SK-N-SH (cell line): ENCODE measurements around the gene LTBP2. TPM values are rescaled to one million over a fixed set of nuclear protein-coding genes. Genes with fewer than 3 reads are reported as not detected.

Experiments
- CTCF ChIA-PET: fragments of 300-600, 350-600 bp; formaldehyde crosslinking; extraction: SDS; loops from one replicate; lab custom pipeline; 2021; lab: Yijun Ruan, JAX
- POLR2A ChIA-PET: fragments of 350-600 bp; sonication (Branson Sonifier 250); formaldehyde crosslinking; extraction: SDS; loops from one replicate; lab custom pipeline; 2020; ENCODE audit warnings: antibody characterized with exemption, inconsistent platforms; lab: Yijun Ruan, JAX
- DNase-seq: peaks from one replicate; pipeline ENCODE4 v3.0.0; 2012
- H2AFZ ChIP-seq: fragments of 200-600 bp; sonication (generic); 2 replicates; pipeline ENCODE4 v1.8.1; 2016; ENCODE audit warnings: antibody characterized with exemption, mild to moderate bottlenecking, low read depth
- H3F3A ChIP-seq: fragments of 200-600 bp; sonication (generic); replicated peaks from 2 replicates; pipeline ENCODE3; 2016; ENCODE audit warnings: antibody characterized with exemption, mild to moderate bottlenecking; ENCODE audit not compliant: insufficient read depth
- H3K27ac ChIP-seq, 2 experiments: fragments of 200-500 bp in 1 of 2; fragments of 200-600 bp in 1 of 2; sonication (Bioruptor generic) in 1 of 2; sonication (generic), shearing (Covaris generic) in 1 of 2; 2 replicates each; pipeline versions ENCODE4 v1.5.1 to v1.6.1; 2014 to 2016; ENCODE audit warnings: low read depth in 2 of 2, inconsistent platforms in 1 of 2, low read length in 1 of 2, mild to moderate bottlenecking in 1 of 2, mixed read lengths in 1 of 2
- H3K27me3 ChIP-seq: fragments of 200-600 bp; sonication (generic), shearing (Covaris generic); 2 replicates; pipeline ENCODE4 v1.6.1; 2016; ENCODE audit warnings: mixed run types; ENCODE audit not compliant: insufficient read depth
- H3K36me3 ChIP-seq, 2 experiments: fragments of 200-500 bp in 1 of 2; fragments of 200-600 bp in 1 of 2; sonication (Bioruptor generic) in 1 of 2; sonication (generic) in 1 of 2; replicated peaks in 1 of 2; 2 replicates each; pipeline versions ENCODE3 to v1.5.1; 2014 to 2016; ENCODE audit warnings: low read length in 1 of 2, mild to moderate bottlenecking in 1 of 2; ENCODE audit not compliant: insufficient read depth in 2 of 2, control insufficient read depth in 1 of 2
- H3K4me1 ChIP-seq, 2 experiments: fragments of 200-500 bp in 1 of 2; fragments of 200-600 bp in 1 of 2; sonication (Bioruptor generic) in 1 of 2; sonication (generic), shearing (Covaris generic) in 1 of 2; 2 replicates each; pipeline versions ENCODE4 v1.5.1 to v1.6.1; 2014 to 2016; ENCODE audit warnings: low read depth in 1 of 2, low read length in 1 of 2, mixed run types in 1 of 2; ENCODE audit not compliant: insufficient read depth in 2 of 2, control insufficient read depth in 1 of 2
- H3K4me2 ChIP-seq: fragments of 200-600 bp; sonication (generic), shearing (Covaris generic); 2 replicates; pipeline ENCODE4 v1.6.1; 2017; ENCODE audit warnings: mixed run types
- H3K4me3 ChIP-seq, 2 experiments: fragments of 200-500 bp in 1 of 2; fragments of 200-600 bp in 1 of 2; sonication (Bioruptor generic) in 1 of 2; sonication (generic), shearing (Covaris generic) in 1 of 2; 2 replicates each; pipeline versions ENCODE4 v1.5.1 to v1.8.1; 2014 to 2016; ENCODE audit warnings: low read depth in 2 of 2, inconsistent platforms in 1 of 2, low read length in 1 of 2, mild to moderate bottlenecking in 1 of 2, mixed read lengths in 1 of 2, moderate library complexity in 1 of 2
- H3K79me2 ChIP-seq: fragments of 200-600 bp; sonication (generic); 2 replicates; pipeline ENCODE4 v1.8.1; 2017; ENCODE audit warnings: mild to moderate bottlenecking; ENCODE audit not compliant: insufficient read depth
- H3K9ac ChIP-seq: fragments of 200-600 bp; sonication (generic); 2 replicates; pipeline ENCODE4 v1.6.1; 2017; ENCODE audit warnings: mixed run types
- H3K9me2 ChIP-seq: fragments of 200-600 bp; sonication (generic); 2 replicates; pipeline ENCODE4 v1.6.1; 2017; ENCODE audit warnings: mixed run types
- H3K9me3 ChIP-seq: fragments of 200-600 bp; sonication (generic); 2 replicates; pipeline ENCODE4 v1.6.1; 2017; ENCODE audit warnings: mixed run types, mild to moderate bottlenecking, moderate library complexity
- H4K20me1 ChIP-seq: fragments of 200-600 bp; sonication (generic); 2 replicates; pipeline ENCODE4 v1.6.1; 2017; ENCODE audit warnings: mild to moderate bottlenecking, mixed run types; ENCODE audit not compliant: insufficient read depth
- CHD2 ChIP-seq: fragments of 150-350 bp; IDR thresholded peaks from 2 replicates; pipeline ENCODE4 v1.6.1; 2018; ENCODE audit warnings: low read length; ENCODE audit not compliant: partially characterized antibody
- EZH2phosphoT487 ChIP-seq: fragments of 200-600 bp; sonication (generic); IDR thresholded peaks from 2 replicates; pipeline ENCODE4 v1.6.1; 2017; ENCODE audit warnings: low read depth, mixed run types, mild to moderate bottlenecking, antibody characterized with exemption, moderate library complexity, borderline replicate concordance
- FOXM1 ChIP-seq: IDR thresholded peaks from 2 replicates; pipeline ENCODE4 v1.4.0; 2012; ENCODE audit warnings: low read depth, mild to moderate bottlenecking
- GATA2 ChIP-seq: sonication (generic); formaldehyde crosslinking; IDR thresholded peaks from 2 replicates; pipeline ENCODE4 v1.5.0; 2020; ENCODE audit warnings: mild to moderate bottlenecking, missing genetic modification reagents
- JUND ChIP-seq: IDR thresholded peaks from 2 replicates; pipeline ENCODE4 v1.4.0; 2012
- MXI1 ChIP-seq: IDR thresholded peaks from 2 replicates; pipeline ENCODE4 v1.6.1; 2012; ENCODE audit warnings: mild to moderate bottlenecking, low read depth, low read length, improper control_type of control experiment
- NFIC ChIP-seq: IDR thresholded peaks from 2 replicates; pipeline ENCODE4 v1.4.0; 2012; ENCODE audit warnings: borderline replicate concordance
- RCOR1 ChIP-seq: fragments of 150-350 bp; IDR thresholded peaks from 2 replicates; pipeline ENCODE4 v1.6.1; 2017; ENCODE audit warnings: antibody characterized with exemption, low read length
- SIN3A ChIP-seq: IDR thresholded peaks from 2 replicates; pipeline ENCODE4 v1.6.1; 2012; ENCODE audit warnings: low read depth, mild to moderate bottlenecking, low read length, moderate library complexity, borderline replicate concordance
- SMC3 ChIP-seq: IDR thresholded peaks from 2 replicates; pipeline ENCODE4 v1.6.1; 2012; ENCODE audit warnings: low read depth, low read length, improper control_type of control experiment
- TCF12 ChIP-seq: IDR thresholded peaks from 2 replicates; pipeline ENCODE4 v1.4.0; 2012
- WGBS: methylation state at CpG from one replicate; pipeline ENCODE4 v1.1.6; 2017; ENCODE audit warnings: low lambda C conversion rate; 5-methylcytosine and 5-hydroxymethylcytosine counted together
- polyA plus RNA-seq, 3 experiments: library from polyadenylated mRNA; depleted of rRNA; stranded (reverse); fragments of >200 nt; gene quantifications; 2 replicates each; pipeline ENCODE4 v1.2.3, GENCODE V29; 2012
- TF ChIP-seq, protein P1 (sequence below): IDR thresholded peaks from 2 replicates; pipeline ENCODE4 v1.6.1; 2012; ENCODE audit warnings: mild to moderate bottlenecking, low read depth, low read length, moderate library complexity
- TF ChIP-seq, protein P2 (sequence below): fragments of 150-350 bp; IDR thresholded peaks from 2 replicates; pipeline ENCODE4 v1.6.1; 2017; ENCODE audit warnings: antibody characterized with exemption, low read length, low read depth, borderline replicate concordance

Gene LTBP2
- polyA plus RNA-seq, 1 of the 3 experiments (the other 2 are of a cell fraction) = 58.8 TPM

DNA sequence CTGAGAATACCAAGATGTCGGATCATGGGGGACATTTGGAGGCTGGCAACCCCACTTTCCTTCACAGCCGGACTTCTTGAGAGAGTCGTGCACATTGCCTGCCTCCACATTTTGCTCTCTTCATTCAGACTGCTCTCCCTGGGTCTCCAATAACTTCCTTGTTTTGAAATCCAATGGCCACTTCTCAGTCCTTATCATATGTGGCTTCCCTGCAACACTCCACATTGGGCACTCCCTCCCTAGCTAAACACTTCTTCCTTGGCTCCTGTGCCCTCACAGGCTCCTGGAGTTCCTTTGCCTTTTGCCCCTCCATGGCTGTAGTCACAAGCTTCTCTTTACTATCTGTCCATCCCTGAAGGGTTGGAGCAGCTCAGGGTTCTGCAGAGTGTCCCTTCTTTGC lies 149.0 kb downstream of the LTBP2 start:
- Histone ChIP-seq H3K4me1 (no peaks in the 10 kb centered on the region), H3K9ac (no peak overlapping the region), H4K20me1 (no peaks in the 10 kb centered on the region), H3K9me3 (no peaks in the 10 kb centered on the region), H2AFZ (no peak overlapping the region), H3K27me3 (no peaks in the 10 kb centered on the region), H3K9me2 (no peaks in the 10 kb centered on the region), H3K27ac (no peak overlapping the region), H3K79me2 (no peaks in the 10 kb centered on the region), H3F3A (no peaks in the 10 kb centered on the region), H3K36me3 (no peaks in the 10 kb centered on the region), H3K4me2 (no peak overlapping the region), H3K4me3 (no peak overlapping the region)
- WGBS = 55% methylated on average over 3 of the region's 3 CpGs
- no peak for DNase-seq
- ChIA-PET CTCF (interaction anchor here (1.9 kb wide), 1 partner anchor 100 kb away, joined by 7 read pairs; no protein-coding TSS in a partner anchor), POLR2A (no interaction called here)
- TF ChIP-seq RCOR1 (no peak), TCF12 (no peak), SIN3A (no peak), FOXM1 (no peak), MXI1 (no peak), CHD2 (no peak), SMC3 (no peak), EZH2phosphoT487 (no peak), NFIC (no peak)
- TF ChIP-seq, protein P1, sequence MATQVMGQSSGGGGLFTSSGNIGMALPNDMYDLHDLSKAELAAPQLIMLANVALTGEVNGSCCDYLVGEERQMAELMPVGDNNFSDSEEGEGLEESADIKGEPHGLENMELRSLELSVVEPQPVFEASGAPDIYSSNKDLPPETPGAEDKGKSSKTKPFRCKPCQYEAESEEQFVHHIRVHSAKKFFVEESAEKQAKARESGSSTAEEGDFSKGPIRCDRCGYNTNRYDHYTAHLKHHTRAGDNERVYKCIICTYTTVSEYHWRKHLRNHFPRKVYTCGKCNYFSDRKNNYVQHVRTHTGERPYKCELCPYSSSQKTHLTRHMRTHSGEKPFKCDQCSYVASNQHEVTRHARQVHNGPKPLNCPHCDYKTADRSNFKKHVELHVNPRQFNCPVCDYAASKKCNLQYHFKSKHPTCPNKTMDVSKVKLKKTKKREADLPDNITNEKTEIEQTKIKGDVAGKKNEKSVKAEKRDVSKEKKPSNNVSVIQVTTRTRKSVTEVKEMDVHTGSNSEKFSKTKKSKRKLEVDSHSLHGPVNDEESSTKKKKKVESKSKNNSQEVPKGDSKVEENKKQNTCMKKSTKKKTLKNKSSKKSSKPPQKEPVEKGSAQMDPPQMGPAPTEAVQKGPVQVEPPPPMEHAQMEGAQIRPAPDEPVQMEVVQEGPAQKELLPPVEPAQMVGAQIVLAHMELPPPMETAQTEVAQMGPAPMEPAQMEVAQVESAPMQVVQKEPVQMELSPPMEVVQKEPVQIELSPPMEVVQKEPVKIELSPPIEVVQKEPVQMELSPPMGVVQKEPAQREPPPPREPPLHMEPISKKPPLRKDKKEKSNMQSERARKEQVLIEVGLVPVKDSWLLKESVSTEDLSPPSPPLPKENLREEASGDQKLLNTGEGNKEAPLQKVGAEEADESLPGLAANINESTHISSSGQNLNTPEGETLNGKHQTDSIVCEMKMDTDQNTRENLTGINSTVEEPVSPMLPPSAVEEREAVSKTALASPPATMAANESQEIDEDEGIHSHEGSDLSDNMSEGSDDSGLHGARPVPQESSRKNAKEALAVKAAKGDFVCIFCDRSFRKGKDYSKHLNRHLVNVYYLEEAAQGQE = no peak

DNA sequence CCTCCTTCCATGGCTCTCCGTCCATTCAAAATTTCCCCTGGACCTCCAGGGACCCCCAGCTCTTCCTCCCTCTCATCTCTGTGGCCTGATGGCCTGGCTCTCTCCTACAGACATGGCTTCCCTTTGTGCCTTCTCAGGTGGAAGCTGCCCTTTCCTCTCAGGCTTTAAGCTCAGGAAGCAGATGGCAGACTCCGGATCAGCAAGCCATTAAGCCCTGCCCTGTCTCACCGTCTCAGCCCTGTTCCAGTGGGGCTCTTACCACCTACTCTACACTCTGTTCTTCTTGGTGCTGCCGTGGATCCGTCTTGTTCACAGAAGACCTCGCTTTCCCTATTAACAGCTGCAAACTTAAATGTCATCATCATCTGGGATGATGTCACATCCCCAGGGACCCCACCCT lies 152.1 kb downstream of the LTBP2 start:
- no peak for TF ChIP-seq FOXM1
- TF ChIP-seq JUND = no peak
- TF ChIP-seq, protein P2, sequence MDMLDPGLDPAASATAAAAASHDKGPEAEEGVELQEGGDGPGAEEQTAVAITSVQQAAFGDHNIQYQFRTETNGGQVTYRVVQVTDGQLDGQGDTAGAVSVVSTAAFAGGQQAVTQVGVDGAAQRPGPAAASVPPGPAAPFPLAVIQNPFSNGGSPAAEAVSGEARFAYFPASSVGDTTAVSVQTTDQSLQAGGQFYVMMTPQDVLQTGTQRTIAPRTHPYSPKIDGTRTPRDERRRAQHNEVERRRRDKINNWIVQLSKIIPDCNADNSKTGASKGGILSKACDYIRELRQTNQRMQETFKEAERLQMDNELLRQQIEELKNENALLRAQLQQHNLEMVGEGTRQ = no peak
- no peak for TF ChIP-seq GATA2 (CRISPR knock-in tag)
- TF ChIP-seq SIN3A = no peak
- Histone ChIP-seq H3K9me3 (no peaks in the 10 kb centered on the region), H3K4me3 (no peak overlapping the region), H2AFZ (no peak overlapping the region), H3F3A (no peaks in the 10 kb centered on the region), H4K20me1 (no peaks in the 10 kb centered on the region), H3K27me3 (peaks cover 1% of the 10 kb centered on the region; the same call in 1 of the 2 replicates), H3K36me3 (no peaks in the 10 kb centered on the region), H3K4me2 (no peak overlapping the region), H3K27ac (no peak overlapping the region), H3K9me2 (no peaks in the 10 kb centered on the region), H3K9ac (no peak overlapping the region), H3K79me2 (no peaks in the 10 kb centered on the region), H3K4me1 (no peaks in the 10 kb centered on the region)
- ChIA-PET POLR2A (no interaction called here), CTCF (interaction anchor here (1.0 to 2.5 kb wide), 6 partner anchors 9 to 153 kb away, joined by 3 to 14 read pairs (median 3); partner anchors contain the start of gene SYNDIG1L)
- 78% methylated on average over 6 of the region's 6 CpGs for WGBS
- no peak for DNase-seq
